ENCODE measurements around the gene PIGT. TPM values are rescaled to one million over a fixed set of nuclear protein-coding genes. Genes with fewer than 3 reads are reported as not detected.

Gene PIGT
- total RNA-seq, 1 donor from 2014 or later, result 55.5 TPM

- H3K27ac Mint-ChIP-seq (ENCODE audit: unreplicated experiment), result no peak overlapping the region
- H3K9me3 Mint-ChIP-seq (ENCODE audit: unreplicated experiment), result peaks cover 5% of the 10 kb centered on the region
- no peak for DNase-seq
- no peaks in the 10 kb centered on the region for H3K36me3 Mint-ChIP-seq (ENCODE audit: unreplicated experiment)
- TF ChIP-seq CTCF (IDR thresholded peaks at IDR 0.05; ENCODE audit: partially characterized antibody, unreplicated experiment), result no peak
- no peak overlapping the region for H3K4me3 Mint-ChIP-seq (ENCODE audit: unreplicated experiment)
- H3K27me3 Mint-ChIP-seq (ENCODE audit: unreplicated experiment), result peaks cover 16% of the 10 kb centered on the region
- no peaks in the 10 kb centered on the region for H3K4me1 Mint-ChIP-seq (ENCODE audit: low read depth, unreplicated experiment)
Observed at GRCh38 chr20:45408646-45409213, 7.2 kb upstream of the PIGT start.

DNA sequence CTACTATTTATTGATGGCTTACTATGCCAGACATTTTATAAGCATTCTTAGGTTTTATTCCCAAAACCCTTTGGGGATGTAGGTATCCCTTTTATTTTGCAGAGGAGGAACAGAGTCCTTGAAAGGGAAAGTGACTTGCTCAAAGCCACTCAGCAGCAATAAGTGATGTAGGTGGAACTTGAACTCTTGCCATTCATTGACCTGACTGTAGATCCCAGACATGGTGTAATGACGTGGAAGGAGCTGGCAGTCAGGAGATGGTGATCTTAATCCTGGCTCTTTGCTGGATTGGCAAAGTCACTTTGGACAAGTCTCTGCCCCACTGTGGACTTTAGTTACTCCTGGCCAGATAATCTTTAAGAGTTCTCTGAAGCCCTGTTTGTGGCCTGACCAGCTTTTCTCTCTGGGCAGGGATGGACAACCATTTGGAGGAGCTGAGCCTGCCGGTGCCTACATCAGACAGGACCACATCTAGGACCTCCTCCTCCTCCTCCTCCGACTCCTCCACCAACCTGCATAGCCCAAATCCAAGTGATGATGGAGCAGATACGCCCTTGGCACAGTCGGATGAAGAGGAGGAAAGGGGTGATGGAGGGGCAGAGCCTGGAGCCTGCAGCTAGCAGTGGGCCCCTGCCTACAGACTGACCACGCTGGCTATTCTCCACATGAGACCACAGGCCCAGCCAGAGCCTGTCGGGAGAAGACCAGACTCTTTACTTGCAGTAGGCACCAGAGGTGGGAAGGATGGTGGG, 6.2 kb upstream of the PIGT start:
- H3K4me1 Mint-ChIP-seq (ENCODE audit: low read depth, unreplicated experiment), result no peaks in the 10 kb centered on the region
- no peak overlapping the region for H3K27ac Mint-ChIP-seq (ENCODE audit: unreplicated experiment)
- no peak overlapping the region for H3K4me3 Mint-ChIP-seq (ENCODE audit: unreplicated experiment)
- H3K36me3 Mint-ChIP-seq (ENCODE audit: unreplicated experiment), result no peaks in the 10 kb centered on the region
- H3K27me3 Mint-ChIP-seq (ENCODE audit: unreplicated experiment), result peaks cover 14% of the 10 kb centered on the region
- no peak for DNase-seq
- no peak for TF ChIP-seq CTCF (IDR thresholded peaks at IDR 0.05; ENCODE audit: partially characterized antibody, unreplicated experiment)
- peaks cover 5% of the 10 kb centered on the region for H3K9me3 Mint-ChIP-seq (ENCODE audit: unreplicated experiment)

DNA sequence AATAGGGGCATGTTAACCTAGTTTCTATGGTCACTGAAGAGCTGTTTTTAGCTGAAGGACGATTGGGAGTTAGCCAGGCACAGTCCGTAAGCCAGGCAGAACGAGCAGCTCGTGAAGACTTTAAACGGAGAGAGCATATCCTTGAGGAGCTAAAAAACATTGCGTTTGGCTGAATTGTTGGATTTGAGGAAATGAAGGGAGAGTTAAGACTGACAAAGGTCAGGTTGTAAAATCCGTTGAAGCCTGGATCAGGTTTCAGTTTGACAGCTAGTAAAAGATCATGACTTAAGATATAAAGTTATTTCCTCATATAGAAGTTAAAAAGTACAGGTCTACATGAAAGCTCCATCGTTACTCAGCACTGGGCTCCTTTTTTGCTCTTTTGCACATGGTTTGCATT, 5.1 kb upstream of the PIGT start:
- peaks cover 8% of the 10 kb centered on the region for H3K27me3 Mint-ChIP-seq (ENCODE audit: unreplicated experiment)
- no peak overlapping the region for H3K4me3 Mint-ChIP-seq (ENCODE audit: unreplicated experiment)
- TF ChIP-seq CTCF (IDR thresholded peaks at IDR 0.05; ENCODE audit: partially characterized antibody, unreplicated experiment), result no peak

GRCh38 chr20:45412653-45413052, 3.3 kb upstream of the PIGT start:
- peaks cover 5% of the 10 kb centered on the region for H3K27me3 Mint-ChIP-seq (ENCODE audit: unreplicated experiment)
- TF ChIP-seq CTCF (IDR thresholded peaks at IDR 0.05; ENCODE audit: partially characterized antibody, unreplicated experiment), result no peak
- H3K36me3 Mint-ChIP-seq (ENCODE audit: unreplicated experiment), result no peaks in the 10 kb centered on the region
- H3K9me3 Mint-ChIP-seq (ENCODE audit: unreplicated experiment), result peaks cover 2% of the 10 kb centered on the region
- DNase-seq, result no peak
- peaks cover 5% of the 10 kb centered on the region for H3K4me1 Mint-ChIP-seq (ENCODE audit: low read depth, unreplicated experiment)
- H3K4me3 Mint-ChIP-seq (ENCODE audit: unreplicated experiment), result no peak overlapping the region
- H3K27ac Mint-ChIP-seq (ENCODE audit: unreplicated experiment), result no peak overlapping the region

More for the DNA sequence above, 5.1 kb upstream of the PIGT start:
- no peak for DNase-seq
- Mint-ChIP-seq H3K36me3 (ENCODE audit: unreplicated experiment) (no peaks in the 10 kb centered on the region), H3K9me3 (ENCODE audit: unreplicated experiment) (peaks cover 3% of the 10 kb centered on the region), H3K27ac (ENCODE audit: unreplicated experiment) (no peak overlapping the region), H3K4me1 (ENCODE audit: low read depth, unreplicated experiment) (peaks cover 5% of the 10 kb centered on the region)

GRCh38 chr20:45413479-45413878, 2.5 kb upstream of the PIGT start:
- peaks cover 5% of the 10 kb centered on the region for H3K4me1 Mint-ChIP-seq (ENCODE audit: low read depth, unreplicated experiment)
- TF ChIP-seq CTCF (IDR thresholded peaks at IDR 0.05; ENCODE audit: partially characterized antibody, unreplicated experiment), result no peak
- no peaks in the 10 kb centered on the region for H3K36me3 Mint-ChIP-seq (ENCODE audit: unreplicated experiment)

More at GRCh38 chr20:45413479-45413878, 2.5 kb upstream of the PIGT start:
- no peak for DNase-seq
- Mint-ChIP-seq H3K27me3 (ENCODE audit: unreplicated experiment) (peaks cover 4% of the 10 kb centered on the region), H3K27ac (ENCODE audit: unreplicated experiment) (no peak overlapping the region), H3K4me3 (ENCODE audit: unreplicated experiment) (no peak overlapping the region), H3K9me3 (ENCODE audit: unreplicated experiment) (peaks cover 2% of the 10 kb centered on the region)
